Subcutaneous adipose tissue (tissue), 4 donors: ENCODE results near the gene BACH2. TPM values are rescaled to one million over a fixed set of nuclear protein-coding genes. Genes with fewer than 3 reads are reported as not detected.

Experiments used
- CTCF ChIP-seq: fragments of 450-650 bp; IDR thresholded peaks from one replicate; pipeline ENCODE4 v1.5.1; 2016; ENCODE audit warnings: low read depth, mild to moderate bottlenecking, control low read depth, antibody characterized with exemption, moderate library complexity
- total RNA-seq, 4 donors: library from RNA; depleted of rRNA; stranded (reverse); fragments of >200 nt; gene quantifications; one replicate each; pipeline ENCODE4 v1.1.0, GENCODE V29; 2016

The BACH2 gene
- total RNA-seq, 4 donors from 2014 or later: 1.7 to 15.4 (median 3.9) TPM

DNA sequence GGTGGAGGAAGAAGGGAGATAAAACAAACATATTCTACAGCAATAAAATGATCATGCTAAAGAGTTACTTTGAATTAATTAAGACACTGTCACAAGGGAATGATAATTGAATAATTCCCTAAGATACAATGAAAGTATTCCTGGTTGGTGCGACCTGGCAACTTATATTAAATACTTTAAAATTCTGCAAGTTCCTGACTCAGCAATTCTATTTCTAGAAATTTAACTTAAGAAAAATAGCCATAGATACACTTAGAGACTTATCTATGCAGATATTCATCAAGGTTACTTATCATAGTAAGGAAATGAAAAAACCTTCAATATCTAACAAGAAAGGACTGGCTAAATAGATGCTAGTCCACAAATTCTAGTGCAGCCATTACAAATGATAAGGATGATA is 156.0 kb downstream of the BACH2 start:
- TF ChIP-seq CTCF: no peak

- TF ChIP-seq CTCF: no peak
These were observed 157.3 kb downstream of the BACH2 start for GRCh38 chr6:90139272-90139817.

DNA sequence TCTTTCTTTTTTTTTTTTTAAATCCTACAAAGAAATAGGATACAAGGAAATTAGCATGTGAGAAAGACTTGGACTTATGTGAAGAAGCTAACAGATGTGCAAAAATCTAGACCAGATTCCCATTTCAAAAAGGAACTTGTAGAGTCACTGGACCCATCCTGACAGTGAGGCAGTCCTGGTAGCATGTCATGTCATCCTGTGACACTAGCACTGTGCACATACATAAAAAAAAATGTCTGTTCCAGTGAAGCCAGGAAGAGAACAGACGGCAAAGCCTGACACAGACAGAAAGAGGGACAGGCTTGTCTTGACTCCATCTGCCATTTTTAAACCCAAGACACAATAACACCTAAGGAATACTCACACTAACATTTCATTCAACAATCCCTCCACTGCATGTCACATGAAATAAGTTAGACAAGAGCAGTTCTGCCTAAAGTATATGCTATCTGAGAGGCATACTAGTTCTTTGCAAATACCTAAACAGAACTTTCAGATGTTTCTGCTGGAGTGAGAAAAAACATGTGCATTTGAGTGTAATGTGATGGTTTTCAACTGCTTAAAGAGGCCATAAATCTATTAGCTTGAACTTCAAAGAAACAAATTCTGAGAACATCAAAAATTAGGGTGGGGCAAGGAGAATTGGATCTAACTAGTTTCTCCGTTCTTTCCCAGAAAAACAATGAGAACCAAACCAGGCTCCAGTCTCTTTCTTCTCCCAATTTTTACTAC is 159.6 kb downstream of the BACH2 start:
- TF ChIP-seq CTCF: no peak

GRCh38 chr6:90136176-90136575 is 160.5 kb downstream of the BACH2 start:
- no peak for TF ChIP-seq CTCF

DNA sequence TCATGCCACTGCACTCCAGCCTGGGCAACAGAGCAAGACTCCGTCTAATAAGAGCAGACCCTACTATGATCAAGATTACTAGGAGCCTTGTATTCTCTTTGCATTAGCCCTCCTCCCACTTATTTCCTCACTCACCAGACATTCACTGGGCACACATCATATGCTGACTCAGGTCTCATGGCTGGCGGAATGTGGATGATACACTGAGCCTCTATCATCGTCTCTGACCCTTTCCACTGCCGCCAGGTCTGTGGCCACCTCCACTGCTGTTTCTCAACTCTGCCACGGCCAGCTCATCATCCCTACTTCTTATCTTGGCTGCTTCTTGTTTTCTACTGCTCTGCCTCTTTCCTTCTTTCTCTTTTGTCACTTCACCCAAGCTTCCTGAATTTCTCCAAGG is 161.0 kb downstream of the BACH2 start:
- TF ChIP-seq CTCF: no peak

GRCh38 chr6:90131614-90132423 is 164.8 kb downstream of the BACH2 start:
- no peak for TF ChIP-seq CTCF

DNA sequence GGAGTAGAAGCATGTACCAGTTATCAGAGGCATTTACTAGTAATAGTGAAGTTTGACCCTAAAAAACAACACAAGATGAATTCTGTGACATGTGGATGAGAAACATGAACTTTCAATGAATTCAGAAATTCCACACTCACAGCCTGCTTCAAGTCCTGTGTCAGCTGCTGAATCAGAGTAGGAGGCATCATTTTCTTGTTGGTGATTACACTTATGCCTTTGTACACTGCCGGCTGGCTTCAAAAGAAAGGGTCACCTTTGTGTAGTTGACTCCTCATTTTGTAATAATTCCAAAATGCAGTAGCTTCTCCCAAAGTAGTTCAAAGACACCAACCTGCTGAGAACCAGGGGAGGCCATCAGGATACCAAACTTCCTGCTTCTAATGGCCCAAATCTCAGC is 165.5 kb downstream of the BACH2 start:
- no peak for TF ChIP-seq CTCF
